Fibroblast of lung (primary cell): ENCODE data around the gene RAET1E.

Source experiments
- CTCF ChIP-seq, 2 donors: IDR thresholded peaks in 1 of 2; conservative IDR thresholded peaks in 1 of 2; 1 replicate in 1 of 2; 2 replicates in 1 of 2; pipeline ENCODE4 v1.5.1; 2011 to 2012; ENCODE audit warnings: low read length in 2 of 2, control low read depth in 1 of 2, inconsistent platforms in 1 of 2, low read depth in 1 of 2, mild to moderate bottlenecking in 1 of 2
- EZH2 ChIP-seq: IDR thresholded peaks from 2 replicates; pipeline ENCODE4 v1.5.1; 2012; ENCODE audit warnings: low read length, control low read depth, mild to moderate bottlenecking; ENCODE audit errors: missing control alignments

GRCh38 chr6:149918151-149918905 is 20.4 kb upstream of the RAET1E start:
- TF ChIP-seq CTCF (conservative IDR thresholded peaks at IDR 0.05 in 1 of 2, IDR thresholded peaks at IDR 0.05 in 1 of 2; ENCODE audit: low read depth in 1 of 2, low read length in 2 of 2) (no peak), EZH2 (no peak)
